ENCODE data around the gene EYS.

The EYS gene

DNA sequence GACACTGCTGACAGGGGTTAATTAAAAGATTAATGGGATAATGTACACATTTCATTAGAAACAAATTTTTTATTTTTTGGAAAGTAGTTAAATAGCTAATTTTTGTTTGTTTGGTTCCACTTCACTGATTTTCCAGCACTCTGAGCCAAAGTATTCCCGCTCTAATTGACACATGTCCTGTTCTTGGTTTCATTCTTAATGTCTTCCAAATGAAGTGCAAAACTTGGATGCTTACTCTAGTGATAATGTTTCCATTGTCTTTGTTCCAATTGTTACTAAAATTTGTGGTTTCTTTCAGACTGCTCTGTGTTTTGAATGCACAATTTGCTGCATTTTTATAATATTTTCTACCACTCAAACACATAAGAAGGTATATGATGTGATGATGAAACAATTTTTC lies 1277.1 kb downstream of the EYS start:
- DNase-seq = no peak

DNA sequence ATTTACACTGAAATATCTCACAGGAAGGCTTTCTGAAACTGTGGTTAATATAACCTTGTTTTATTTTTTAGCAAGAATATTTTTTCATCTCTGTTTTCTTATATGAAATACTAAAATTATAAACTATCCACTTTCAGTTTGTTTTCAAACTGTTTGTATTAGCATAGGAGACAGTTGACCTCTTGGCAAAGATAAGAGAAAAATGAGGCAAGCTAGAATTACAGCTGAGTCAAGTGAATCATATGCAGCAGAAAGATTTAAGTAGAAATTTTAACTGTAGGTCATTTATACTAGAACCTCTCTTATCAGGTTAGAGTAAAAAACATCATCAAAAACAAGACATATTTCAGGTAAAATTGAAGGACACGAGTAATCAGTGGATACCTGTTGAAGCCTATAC lies 1278.8 kb downstream of the EYS start:
- DNase-seq = no peak

DNA sequence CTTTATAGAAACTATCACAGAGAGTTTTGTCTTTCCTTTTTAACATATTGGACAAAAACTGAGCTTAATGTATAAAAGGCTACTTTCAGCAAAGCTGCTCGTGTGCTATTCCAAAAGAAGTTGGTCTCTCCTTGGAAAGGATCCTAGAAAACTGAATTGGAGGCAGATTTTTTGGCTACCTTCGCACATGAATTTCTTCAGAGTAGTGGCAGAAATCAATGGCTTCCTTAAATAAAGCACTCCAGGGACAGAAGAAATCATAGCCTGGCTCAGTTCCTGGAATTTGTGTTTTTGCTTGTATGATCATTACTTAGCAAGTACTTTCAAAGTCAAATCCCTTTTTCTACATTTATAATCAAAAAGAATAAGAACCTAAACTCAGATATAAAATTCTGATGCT lies 1291.1 kb downstream of the EYS start:
- DNase-seq = no peak

DNA sequence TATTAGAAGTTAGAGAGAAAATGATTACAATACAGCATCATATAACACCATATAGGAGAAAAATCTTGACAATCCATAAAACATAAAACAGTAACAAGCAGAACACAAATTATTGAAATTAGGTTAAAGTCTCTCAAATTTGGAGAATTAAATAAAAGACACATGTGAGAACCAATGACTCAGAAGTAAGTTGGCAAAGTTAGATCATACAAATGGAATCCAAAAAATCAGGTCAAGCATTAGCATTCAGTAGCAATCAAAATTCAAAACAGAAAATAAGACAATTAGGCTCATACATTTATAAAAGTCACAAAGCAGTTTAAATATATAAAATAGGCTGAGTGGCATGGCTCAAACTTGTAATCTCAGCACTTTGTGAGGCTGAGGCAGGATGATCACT lies 1295.8 kb downstream of the EYS start:
- no peak for DNase-seq

DNA sequence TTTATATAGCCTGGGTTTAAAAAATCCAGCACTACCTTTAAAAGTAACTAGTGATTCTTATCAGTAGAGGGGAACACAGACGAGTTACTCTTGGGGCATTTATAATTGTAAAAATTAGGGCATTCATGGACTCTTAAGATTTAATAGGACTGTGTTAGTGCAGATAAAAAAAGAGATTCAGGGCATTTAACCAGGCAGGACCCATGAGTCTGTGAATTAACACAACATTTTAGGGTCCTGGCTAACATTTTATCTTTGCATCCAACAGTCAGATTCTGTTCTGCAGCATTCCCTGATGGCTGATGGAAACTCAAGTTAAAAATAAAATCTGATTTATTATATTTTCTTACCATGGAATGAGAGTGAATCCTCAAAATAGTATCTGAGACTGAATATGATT lies 1297.1 kb downstream of the EYS start:
- DNase-seq = no peak

DNA sequence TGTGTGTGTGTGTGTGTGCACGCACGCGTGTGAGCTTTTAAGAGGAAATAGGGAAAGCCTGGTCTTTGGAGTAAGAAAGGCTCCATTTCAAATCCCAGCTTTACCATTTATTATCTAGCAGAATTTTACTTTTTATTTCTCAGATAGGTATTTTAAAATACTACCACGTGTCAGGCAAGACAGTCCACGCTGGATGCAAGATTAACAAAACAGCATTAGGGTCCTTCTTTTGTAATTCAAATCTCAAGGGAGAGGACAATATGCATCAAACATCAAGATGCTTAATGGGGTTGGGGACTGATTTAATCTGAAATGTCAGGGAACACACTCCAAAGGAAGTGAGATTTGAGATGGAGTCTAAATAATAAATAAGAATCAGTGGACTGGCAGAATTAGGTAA lies 1302.6 kb downstream of the EYS start:
- no peak for DNase-seq

DNA sequence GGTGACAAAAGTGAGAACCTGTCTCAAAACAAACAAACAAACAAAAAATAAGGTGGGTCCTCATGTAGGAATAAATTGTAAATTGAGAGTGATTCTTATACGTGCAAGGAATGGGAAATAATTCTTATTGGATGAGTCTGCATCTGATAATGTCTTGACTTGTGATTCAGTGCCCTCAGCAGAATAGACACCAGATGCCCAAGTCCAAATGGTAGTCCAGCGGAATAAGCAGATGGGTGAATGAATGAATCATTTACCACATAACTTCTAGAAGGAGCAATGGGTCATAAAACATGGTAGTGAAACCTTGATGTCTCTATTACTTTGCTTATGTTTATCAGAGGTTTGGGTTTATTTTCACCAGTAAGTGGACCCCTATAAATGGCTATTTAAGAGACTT lies 1323.7 kb downstream of the EYS start:
- DNase-seq = no peak

DNA sequence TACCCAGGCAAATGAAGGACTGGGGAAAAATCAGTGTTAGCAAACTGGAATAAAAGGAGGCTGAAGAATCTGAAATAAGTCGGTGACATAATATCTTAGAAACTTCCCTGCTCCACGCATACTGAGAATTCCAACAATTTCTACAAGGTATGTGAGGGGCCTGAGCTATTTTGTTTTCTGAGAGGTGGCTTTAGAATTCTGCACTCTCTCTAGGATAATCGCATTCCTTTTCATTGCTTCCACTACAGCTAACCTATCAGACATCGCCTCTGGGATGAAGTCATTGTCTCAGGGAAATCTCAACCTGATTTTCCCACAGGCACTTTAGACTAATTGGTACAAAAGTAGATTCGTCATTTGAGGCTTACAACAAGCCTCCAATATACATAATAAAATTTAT lies 1330.6 kb downstream of the EYS start:
- DNase-seq = no peak

DNA sequence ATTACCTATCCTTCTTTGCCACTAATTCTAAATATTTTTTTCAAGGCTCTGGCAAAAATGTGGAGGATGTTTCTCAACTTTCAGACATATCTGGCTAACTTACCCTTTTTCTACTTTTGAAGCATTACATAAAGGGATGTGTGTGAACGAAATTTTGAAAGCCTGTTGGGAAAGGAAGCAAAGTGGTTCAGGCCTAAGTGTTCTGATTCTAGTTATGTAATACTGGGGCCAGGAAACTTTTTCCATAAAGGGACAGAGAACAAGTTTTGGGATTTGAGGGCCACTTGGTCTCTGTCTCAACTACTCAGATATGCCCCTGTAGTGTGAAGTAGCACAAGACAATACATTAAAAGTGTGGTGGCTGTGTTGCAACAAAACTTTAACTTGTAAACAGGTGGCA lies 1349.6 kb downstream of the EYS start:
- DNase-seq = no peak

DNA sequence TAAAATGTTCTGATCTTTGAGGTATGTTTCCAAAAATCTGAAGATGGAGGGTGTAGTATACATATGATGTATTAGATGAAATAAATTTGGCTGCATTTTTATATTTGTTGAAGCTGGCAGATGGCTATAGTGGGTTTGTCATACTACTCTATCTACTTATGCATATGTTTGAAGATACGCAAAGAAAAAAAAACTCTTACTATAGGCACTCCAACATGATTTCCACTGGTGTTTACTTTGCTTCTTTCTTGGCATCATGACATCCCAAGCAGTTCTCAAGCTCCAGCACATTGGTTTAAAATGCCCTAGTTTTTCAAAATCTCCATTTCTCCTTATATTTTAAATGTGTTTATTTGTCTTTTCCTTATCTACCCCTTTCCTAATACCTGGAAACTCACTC lies 1359.6 kb downstream of the EYS start:
- no peak for DNase-seq

DNA sequence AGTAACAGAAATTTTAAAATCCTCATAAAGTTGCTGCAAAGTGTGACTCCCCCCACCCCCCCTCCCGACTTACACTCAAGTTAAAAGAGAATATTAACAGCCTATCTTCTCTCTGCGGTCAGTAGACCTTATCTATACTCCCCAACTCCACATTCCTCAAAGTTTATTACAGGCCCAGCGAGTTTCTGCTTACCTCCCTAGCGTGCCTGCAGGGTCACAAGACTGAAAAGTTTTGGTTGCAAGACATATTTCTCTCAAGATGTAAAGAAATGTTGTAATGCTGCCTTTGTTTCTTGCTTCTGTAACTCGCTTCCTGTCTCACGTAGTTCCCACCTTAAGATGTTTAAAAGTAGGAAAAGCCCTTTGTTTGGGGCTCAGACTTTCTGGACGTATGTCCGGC lies 1371.8 kb downstream of the EYS start:
- no peak for DNase-seq

DNA sequence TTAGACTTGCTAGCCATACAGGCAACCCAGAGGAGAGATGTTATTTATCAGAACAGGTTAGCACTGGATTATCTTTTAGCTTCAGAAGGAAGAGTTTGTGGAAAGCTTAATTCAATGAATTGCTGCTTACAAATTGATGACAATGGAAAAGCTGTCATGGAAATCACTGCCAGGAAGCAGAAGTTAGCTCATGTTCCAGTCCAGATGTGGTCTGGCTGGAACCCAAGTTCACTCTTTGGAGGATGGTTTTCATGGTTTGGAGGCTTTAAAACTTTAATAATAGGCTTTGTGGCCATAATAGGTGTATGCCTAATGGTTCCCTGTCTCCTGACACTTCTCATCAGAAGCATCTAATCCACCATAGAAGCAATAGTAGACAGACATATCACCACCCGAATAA lies 1372.4 kb downstream of the EYS start:
- no peak for DNase-seq

DNA sequence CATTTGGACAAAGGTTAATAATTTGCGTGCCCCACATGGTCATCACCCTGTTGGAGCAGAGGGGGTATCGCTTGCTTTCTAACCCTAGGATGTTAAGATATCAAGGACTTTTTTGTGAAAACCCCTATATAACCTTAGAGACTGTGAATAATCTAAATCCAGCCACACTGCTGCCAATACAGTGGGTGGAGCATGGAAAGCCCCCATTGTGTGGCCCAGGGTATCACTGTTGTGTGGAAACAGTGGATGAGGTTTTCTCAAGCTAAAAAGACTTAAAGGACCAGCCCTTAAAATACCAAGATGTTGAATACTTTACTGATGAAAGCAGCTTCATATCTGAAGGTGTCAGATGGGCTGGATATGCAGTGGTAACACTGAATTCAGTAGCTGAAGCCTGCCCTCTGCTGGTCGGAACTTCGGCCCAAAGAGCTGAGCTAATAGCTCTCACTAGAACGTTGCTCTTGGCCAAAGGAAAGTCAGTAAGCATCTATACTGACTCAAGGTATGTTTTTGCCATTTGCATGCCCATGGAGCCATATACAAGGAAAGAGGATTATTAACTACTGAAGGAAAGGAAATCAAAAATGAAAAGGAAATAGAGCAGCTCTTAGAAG lies 1376.2 kb downstream of the EYS start:
- DNase-seq = peak; percentile 47 to 83 (median 58)

DNA sequence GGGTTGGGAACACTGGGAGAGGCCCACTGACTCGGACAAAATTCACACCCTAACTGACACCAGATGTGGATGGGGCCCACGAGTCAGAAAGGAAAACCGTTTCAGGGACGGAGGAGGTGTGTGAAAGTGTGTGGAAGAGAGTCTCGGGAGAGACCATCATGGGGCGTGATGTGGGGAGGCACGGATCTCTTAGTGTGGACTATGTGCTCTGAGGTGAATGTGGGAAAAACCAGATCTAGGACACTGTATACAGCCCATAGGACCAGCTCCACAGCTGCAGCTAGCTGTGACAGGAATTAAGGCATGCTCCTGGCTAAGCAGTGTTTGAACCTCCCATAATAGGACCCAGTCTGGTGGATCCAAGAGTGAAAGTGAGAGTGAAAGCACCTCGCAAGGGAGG lies 1380.1 kb downstream of the EYS start:
- no peak for DNase-seq

DNA sequence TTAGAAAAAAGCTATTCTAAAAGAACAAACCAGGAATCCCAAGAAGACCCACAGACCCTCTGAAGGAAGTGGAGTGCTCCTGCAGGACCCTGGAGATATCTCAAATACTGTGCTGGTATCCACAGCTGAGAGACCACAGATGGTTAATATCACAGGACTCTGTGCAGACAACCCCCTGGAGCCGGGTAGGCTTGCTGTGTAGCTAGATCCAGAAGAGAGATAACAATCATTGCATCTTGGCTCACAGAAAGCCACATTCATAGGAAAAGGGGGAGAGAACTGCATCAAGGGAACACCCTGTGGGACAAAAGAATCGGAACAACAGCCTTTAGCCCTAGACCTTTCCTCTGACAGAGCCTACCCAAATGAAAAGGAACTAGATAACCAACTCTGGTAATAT lies 1381.9 kb downstream of the EYS start:
- DNase-seq = no peak

DNA sequence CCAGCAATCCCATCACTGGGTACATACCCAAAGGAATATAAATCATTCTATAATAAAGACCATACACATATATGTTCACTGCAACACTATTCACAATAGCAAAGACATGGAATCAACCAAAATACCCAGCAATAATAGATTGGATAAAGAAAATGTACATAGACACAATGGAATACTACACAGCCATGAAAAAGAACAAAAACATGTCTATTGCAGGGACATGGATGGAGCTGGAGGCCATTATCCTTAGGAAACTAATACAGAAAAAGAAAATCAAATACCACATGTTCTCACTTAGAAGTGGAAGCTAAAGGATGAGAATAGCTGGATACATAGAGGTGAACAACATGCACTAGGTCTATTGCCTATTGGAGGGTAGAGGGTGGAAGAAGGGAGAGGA lies 1396.8 kb downstream of the EYS start:
- DNase-seq = no peak

DNA sequence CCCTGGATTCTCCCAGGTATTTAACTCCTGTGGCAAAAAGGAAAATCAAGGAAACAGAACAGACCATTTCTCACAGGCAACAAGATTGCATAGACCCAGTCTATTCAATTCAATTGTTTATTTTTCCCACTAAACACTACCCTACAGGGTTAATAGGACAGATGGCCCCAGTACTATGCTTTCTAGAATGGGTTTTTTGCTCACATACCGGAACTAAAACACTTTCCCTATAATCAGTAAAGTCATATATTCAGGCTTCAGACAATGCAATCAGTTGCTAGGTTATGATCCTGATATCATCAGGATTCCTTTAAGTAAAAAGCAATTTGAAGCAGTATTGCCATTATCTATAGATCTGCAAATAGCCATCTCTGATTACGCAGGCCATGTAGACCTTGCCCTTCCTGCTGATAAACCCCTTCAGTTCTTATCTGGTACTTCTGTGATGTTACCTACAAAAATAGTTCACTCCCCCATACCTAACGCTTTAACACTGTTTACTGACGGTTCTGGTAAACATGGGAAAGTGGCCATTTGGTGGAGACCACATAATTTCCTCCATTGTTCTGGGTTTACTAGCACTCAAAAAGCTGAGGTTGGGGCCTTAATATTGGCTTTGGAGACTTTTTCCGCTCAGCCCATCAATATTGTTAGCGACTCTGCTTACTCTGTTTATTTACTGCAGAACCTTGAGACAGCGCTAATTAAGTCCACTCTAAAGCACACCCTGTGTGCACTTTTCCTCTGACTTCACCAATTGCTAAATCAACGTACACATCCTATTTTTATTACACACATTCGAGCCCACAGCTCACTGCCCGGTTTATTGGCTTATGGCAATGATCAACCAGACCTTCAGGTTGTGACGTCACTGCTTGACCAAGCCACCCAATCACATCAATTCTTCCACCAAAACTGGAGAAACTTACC lies 1405.5 kb downstream of the EYS start:
- DNase-seq = no peak

DNA sequence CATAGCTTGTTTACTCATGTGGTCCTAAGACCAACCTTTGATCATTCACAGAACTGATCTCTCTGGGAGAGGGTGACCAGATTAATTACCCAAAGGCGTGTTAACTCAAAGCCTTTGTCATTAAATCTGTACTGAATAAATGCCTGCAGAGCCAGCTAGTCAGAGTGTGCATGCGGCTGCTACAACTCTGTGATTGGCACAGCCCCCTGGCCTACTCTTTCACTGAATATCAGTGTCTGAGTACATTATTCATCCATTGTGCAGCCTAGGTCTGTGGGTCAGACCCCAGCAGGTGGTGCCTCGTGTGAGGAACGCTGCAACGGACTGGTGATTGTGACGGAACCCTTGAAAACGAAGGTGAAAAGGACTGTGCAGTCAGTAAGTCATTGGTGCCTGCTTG lies 1407.8 kb downstream of the EYS start:
- DNase-seq = no peak

DNA sequence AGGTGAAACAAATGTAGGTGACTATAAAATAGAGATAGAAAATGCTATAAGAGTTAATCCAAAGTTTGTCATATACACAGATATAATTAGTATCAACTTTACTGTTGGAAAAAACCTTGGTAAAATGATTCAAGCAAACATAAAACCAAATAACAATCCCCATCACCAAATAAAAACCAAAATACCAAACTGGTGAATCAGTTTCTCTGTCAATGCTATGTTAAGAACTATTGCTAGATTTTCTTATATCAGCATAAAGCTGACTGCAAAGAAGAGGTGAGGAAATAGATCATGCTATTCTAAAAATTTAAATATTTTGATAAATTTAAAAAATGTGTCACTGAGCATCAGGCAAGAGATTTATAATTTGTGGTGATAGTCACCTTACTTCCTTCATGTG lies 1413.0 kb downstream of the EYS start:
- DNase-seq = no peak

DNA sequence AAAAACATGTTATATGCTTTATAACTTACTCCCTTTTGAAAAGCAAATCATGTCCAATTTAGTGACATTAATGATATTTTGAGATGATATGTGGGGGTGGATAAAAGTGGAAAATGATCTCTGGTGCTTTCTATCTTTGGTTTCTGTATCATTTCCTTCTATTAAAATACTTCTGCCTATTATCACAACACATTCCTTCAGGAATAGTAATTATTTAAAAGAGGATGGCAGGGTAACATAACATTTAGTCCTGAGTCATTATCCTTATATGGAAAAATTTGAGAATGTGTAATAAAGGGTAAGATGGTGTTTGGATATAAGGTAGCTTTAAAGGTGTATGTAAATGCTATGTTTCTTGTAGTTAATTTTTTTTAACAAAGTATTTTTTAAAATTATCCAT lies 1413.7 kb downstream of the EYS start:
- no peak for DNase-seq

DNA sequence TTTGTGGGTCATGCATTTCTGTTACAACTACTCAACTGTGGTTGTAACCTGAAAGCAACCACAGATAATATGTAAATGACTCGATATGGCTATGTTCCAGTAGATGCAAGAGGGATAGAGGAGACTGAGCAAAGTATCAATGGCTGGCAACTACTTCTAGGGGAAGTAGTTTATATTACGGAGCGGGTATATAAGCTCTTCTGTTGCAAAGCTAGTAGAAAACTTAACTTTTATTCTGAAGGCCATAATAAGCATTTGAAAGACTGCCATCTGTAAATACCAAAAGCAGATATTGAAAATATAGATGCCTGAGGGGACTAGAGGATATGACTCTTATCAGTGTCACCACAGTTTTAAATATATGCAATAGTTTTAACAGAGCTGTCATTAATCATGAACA lies 1416.2 kb downstream of the EYS start:
- no peak for DNase-seq

DNA sequence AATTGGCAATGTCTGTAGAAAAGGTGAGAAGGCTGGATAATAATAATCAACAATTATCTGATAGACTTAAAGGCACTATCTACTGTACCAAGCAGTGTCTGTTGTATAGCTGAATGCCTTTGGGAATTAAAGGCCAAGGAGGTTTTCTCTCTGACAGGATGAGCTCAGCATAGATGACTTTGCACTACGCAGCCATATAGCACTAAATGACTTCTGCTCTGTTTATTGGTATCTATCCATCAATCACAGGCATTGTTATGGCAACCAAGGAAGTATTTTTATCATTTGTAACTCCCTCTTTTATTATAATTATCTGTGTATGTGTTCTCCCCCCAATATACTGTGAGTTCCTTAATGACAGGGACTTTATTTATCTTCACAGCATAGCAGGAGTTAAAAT lies 1417.1 kb downstream of the EYS start:
- DNase-seq = no peak

DNA sequence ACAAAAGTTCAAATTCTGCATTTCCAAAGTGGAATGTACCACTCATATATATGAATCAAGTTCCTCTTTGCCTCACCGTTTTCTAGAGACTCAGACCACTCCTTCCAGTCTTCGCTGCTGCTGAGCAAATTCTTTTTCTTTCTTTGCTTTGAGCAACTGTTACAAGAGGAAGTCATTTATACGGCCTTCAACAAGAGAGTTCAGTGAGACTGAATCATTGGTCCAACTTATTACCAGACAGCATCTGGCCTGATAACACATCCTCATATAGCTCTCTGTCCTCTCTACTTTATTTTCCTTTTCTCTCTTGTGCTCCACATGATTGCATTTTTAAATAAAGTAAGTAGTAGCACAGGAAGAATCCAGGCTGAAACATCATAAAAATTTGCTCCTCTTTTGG lies 1418.7 kb downstream of the EYS start:
- DNase-seq = peak in 1 of 4 experiments; percentile 1

DNA sequence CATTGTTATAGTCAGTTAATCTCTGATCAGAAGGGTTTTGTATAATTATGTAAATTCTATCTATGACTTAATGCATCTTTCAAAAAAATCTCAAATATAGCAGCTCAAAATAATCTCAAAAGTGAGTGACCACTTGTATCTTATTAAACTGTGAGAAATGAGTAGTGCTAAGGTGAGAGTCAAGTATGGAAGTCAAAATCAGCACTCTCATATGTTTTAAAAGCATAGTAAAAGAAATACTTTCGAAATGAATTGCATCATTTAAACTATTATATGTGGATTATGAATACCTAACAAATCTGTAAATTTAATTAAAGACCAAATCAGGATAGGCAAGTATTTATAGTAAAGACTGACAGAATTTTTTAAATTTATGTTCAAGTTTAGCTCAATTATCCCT lies 1425.9 kb downstream of the EYS start:
- no peak for DNase-seq

DNA sequence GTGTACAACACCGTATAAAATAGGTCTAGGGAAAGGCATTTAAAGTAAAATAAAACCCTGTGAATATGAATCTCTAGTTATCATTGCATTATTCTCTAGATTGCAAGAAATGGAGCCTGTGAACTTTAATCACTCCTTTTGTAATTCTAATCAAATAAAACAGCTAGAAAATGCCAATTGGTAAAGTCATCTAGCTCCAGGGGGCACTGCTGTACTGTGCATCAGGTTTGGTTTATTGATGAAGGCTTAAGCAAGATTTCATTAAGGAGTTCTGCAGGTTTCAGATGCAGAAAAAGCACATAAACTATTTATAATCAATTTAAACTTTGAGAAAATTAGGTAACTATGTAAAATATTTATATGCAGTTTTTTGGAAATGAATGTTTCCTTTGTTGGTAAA lies 1426.5 kb downstream of the EYS start:
- DNase-seq = peak; percentile 2 to 17 (median 4)
